CD4-positive, alpha-beta T cell (primary cell): ENCODE results near the gene SLC35G6. TPM values are rescaled to one million over a fixed set of nuclear protein-coding genes. Genes with fewer than 3 reads are reported as not detected.

Experiments used
- ATAC-seq: fragments of 200-7000 bp; cut with Tn5 transposase; one replicate; pipeline ENCODE4 v1.10.0; 2022; ENCODE audit warnings: mild to moderate bottlenecking; ENCODE audit not compliant: poor library complexity
- CTCF ChIA-PET: fragments of 350-600 bp; sonication (Branson Sonifier 250); formaldehyde crosslinking; loops from one replicate; lab custom pipeline; 2021; ENCODE audit warnings: antibody characterized with exemption, inconsistent platforms; lab: Charles Lee
- POLR2A ChIA-PET: fragments of 350-600 bp; sonication (Branson Sonifier 250); formaldehyde crosslinking; loops from one replicate; lab custom pipeline; 2021; ENCODE audit warnings: antibody characterized with exemption, inconsistent platforms; lab: Charles Lee
- DNase-seq, 14 experiments: peaks; one replicate each; pipeline ENCODE4 v3.0.0-alpha.2; 2013 to 2020; ENCODE audit warnings: mixed read lengths in 2 of 14
- H3K27ac ChIP-seq, 2 donors: one replicate each; pipeline versions ENCODE4 v1.5.1 to v1.7.0; 2013; ENCODE audit warnings: low read length in 2 of 2, low read depth in 1 of 2, mild to moderate bottlenecking in 1 of 2
- H3K27me3 ChIP-seq, 2 experiments: 1 replicate in 1 of 2; 2 replicates in 1 of 2; pipeline versions ENCODE4 v1.6.1 to v1.7.0; 2013; ENCODE audit warnings: low read length in 2 of 2, control low read depth in 1 of 2, mild to moderate bottlenecking in 1 of 2, moderate library complexity in 1 of 2; ENCODE audit not compliant: insufficient read depth in 2 of 2, control insufficient read depth in 1 of 2
- H3K36me3 ChIP-seq: one replicate; pipeline ENCODE4 v1.6.1; 2013; ENCODE audit warnings: low read length, control low read depth; ENCODE audit not compliant: insufficient read depth
- H3K4me1 ChIP-seq: one replicate; pipeline ENCODE4 v1.6.1; 2013; ENCODE audit warnings: low read length, control low read depth; ENCODE audit not compliant: insufficient read depth
- H3K4me3 ChIP-seq: one replicate; pipeline ENCODE4 v1.5.1; 2013; ENCODE audit warnings: mild to moderate bottlenecking, low read length, moderate library complexity
- H3K9me3 ChIP-seq, 2 experiments: 1 replicate in 1 of 2; 2 replicates in 1 of 2; pipeline versions ENCODE4 v1.6.1 to v1.7.0; 2013; ENCODE audit warnings: low read length in 2 of 2, mild to moderate bottlenecking in 2 of 2, control low read depth in 1 of 2, moderate library complexity in 1 of 2; ENCODE audit not compliant: control insufficient read depth in 1 of 2, insufficient read depth in 1 of 2
- H3K27ac Mint-ChIP-seq: one replicate; pipeline ENCODE4 v1.8.0; 2020; ENCODE audit warnings: mixed read lengths
- H3K27me3 Mint-ChIP-seq: one replicate; pipeline ENCODE4 v1.8.0; 2021; ENCODE audit warnings: mixed read lengths
- H3K36me3 Mint-ChIP-seq: one replicate; pipeline ENCODE4 v1.8.0; 2021; ENCODE audit warnings: low read depth, mixed read lengths
- H3K4me1 Mint-ChIP-seq: one replicate; pipeline ENCODE4 v1.8.0; 2021; ENCODE audit warnings: low read depth, mixed read lengths
- H3K4me3 Mint-ChIP-seq: one replicate; pipeline ENCODE4 v1.8.0; 2020; ENCODE audit warnings: mild to moderate bottlenecking, mixed read lengths
- H3K9me3 Mint-ChIP-seq: one replicate; pipeline ENCODE4 v1.8.0; 2020; ENCODE audit warnings: mixed read lengths
- intact Hi-C, 2 experiments: fragments of 100-400 bp; cut with DNase I in 1 of 2; cut with micrococcal nuclease in 1 of 2; formaldehyde crosslinking; loops; one replicate each; pipeline versions ENCODE4 v1.15.1 to v1.9.0; 2023 to 2025; cut with DNase I, micrococcal nuclease
- total RNA-seq, 174 experiments: library from RNA in 2 of 174; stranded (reverse) in 2 of 174; gene quantifications; one replicate each; pipeline ENCODE4 v1.2.3 and lab custom pipeline; 2021 to 2026
- TF ChIP-seq, protein P1 (sequence below): fragments of 200-600 bp; IDR thresholded peaks from one replicate; pipeline ENCODE4 v1.8.0; 2022; ENCODE audit warnings: antibody characterized with exemption, mild to moderate bottlenecking

Gene SLC35G6
- total RNA-seq, 2 experiments from 2014 or later: 0.17 TPM; not detected in 1

DNA sequence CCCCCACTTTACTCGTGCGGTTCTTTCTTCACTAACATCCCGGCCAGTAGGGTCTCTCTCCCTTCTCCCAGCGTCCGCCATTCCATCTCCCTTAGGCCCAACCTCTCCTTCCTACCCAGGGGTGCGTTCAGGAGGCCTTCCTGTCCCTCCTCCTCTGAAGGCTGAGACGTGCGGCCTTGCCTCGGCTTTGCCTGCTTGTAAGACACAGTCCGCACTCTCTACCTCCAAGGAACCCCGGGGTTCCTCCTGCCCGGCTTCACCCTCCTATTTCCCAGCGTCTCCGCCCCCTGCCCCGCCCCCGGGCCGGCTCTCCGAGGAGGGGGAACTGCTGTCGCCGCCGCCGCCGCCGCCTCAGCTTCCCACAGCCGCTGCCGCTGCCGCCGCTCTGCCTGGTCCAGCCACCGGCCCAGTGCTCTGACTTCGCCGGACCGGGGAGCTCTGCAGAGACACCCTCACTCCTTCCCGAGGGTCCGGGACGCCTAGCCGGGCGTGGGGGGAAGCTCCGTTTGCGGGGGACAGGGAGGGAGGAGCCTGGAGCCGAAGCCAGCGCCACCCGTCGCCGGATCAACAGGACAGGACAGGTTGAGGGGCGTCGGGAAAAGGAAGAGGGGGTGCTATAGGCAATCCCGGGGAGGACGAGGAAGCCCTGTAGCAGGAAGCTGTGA, 43.2 kb upstream of the SLC35G6 start:
- peak overlapping the region; percentile 85 for H3K4me3 Mint-ChIP-seq
- peaks cover 48% of the 10 kb centered on the region for H3K4me1 Mint-ChIP-seq
- ChIA-PET POLR2A (interaction anchor here (0.6 to 9.0 kb wide), 7 partner anchors 17 to 249 kb away, joined by 3 to 156 read pairs (median 4); partner anchors contain the start of genes GABARAP, POLR2A, SLC35G6 and TP53), CTCF (interaction anchor here (1.7 to 4.8 kb wide), 8 partner anchors 17 to 123 kb away, joined by 3 to 61 read pairs (median 36); partner anchors contain the start of genes POLR2A, SENP3, TMEM95 and ZBTB4)
- H3K4me3 ChIP-seq: peak overlapping the region; percentile 39
- TF ChIP-seq, protein P1, sequence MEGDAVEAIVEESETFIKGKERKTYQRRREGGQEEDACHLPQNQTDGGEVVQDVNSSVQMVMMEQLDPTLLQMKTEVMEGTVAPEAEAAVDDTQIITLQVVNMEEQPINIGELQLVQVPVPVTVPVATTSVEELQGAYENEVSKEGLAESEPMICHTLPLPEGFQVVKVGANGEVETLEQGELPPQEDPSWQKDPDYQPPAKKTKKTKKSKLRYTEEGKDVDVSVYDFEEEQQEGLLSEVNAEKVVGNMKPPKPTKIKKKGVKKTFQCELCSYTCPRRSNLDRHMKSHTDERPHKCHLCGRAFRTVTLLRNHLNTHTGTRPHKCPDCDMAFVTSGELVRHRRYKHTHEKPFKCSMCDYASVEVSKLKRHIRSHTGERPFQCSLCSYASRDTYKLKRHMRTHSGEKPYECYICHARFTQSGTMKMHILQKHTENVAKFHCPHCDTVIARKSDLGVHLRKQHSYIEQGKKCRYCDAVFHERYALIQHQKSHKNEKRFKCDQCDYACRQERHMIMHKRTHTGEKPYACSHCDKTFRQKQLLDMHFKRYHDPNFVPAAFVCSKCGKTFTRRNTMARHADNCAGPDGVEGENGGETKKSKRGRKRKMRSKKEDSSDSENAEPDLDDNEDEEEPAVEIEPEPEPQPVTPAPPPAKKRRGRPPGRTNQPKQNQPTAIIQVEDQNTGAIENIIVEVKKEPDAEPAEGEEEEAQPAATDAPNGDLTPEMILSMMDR: no peak
- intact Hi-C loops: loop anchor here (1.0 to 10.0 kb wide), 11 partner anchors 41 to 391 kb away; partner anchors contain the start of genes CTDNEP1 (in 1 of the 2), EIF5A (in 1 of the 2), ELP5 (in 1 of the 2) and KCTD11 (in 1 of the 2)
- no peak overlapping the region for H3K27ac ChIP-seq
- DNase-seq (peak in 13 of 14 experiments; percentile 23 to 83 (median 59)), ATAC-seq (no peak)
- peak overlapping the region; percentile 43 for H3K27ac Mint-ChIP-seq
- peaks cover 44% of the 10 kb centered on the region for H3K27me3 Mint-ChIP-seq
- H3K27me3 ChIP-seq: peaks cover 38 to 47% of the 10 kb centered on the region in 2 experiments
- peaks cover 4% of the 10 kb centered on the region for H3K36me3 Mint-ChIP-seq
- H3K4me1 ChIP-seq: peaks cover 60% of the 10 kb centered on the region
- no peaks in the 10 kb centered on the region for H3K36me3 ChIP-seq
- peaks cover 0 to 12% of the 10 kb centered on the region in 2 experiments for H3K9me3 ChIP-seq
- H3K9me3 Mint-ChIP-seq: no peaks in the 10 kb centered on the region

DNA sequence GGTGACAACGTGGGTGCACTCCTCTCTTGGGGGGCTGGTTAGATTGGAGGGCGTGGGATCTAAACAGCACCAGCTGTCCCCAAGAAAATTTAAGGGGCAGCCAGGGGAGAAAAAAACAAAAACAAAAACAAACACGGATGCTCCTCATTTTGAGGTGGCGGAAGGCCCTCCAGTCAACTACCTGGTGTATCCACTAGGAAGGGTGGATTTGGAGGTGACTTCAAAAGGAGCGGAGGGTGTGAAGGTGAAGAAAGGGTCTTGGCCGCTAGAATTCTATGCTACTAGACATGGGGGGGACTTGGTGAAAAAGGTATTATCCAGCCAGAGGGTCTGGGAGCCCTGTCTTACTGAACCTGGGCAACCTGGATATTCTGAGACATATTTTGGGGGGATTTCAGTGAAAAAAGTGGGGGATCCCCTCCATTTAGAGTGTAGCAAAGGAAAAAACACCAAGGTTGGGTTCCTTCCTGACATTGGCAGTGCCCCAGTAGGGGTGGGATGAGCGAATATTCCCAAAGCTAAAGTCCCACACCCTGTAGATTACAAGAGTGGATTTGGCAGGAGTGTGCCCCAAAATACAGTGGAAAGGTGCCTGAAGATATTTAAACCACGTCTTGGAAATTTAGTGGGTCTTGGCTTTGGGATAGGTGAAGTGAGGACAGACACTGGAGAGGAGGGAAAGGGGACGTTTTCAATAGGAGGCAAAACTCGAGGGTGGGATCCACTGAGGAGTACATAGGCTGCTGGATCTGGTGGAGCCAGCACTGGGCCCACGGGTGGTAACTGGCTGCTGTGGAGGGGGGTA, 42.4 kb upstream of the SLC35G6 start:
- no peak for ATAC-seq
- TF ChIP-seq, protein P1: no peak
- Mint-ChIP-seq H3K4me3 (peak overlapping the region; percentile 85), H3K4me1 (peaks cover 48% of the 10 kb centered on the region), H3K36me3 (peaks cover 4% of the 10 kb centered on the region), H3K27ac (peak overlapping the region; percentile 43), H3K27me3 (peaks cover 52% of the 10 kb centered on the region), H3K9me3 (no peaks in the 10 kb centered on the region)
- intact Hi-C loops: loop anchor here (1.0 to 10.0 kb wide), 7 partner anchors 15 to 392 kb away; partner anchors contain the start of genes CTDNEP1 (in 1 of the 2), EIF5A (in 1 of the 2), ELP5 (in 1 of the 2) and KCTD11 (in 1 of the 2)
- Histone ChIP-seq H3K9me3 (peaks cover 0 to 12% of the 10 kb centered on the region in 2 experiments), H3K4me3 (peak overlapping the region; percentile 39), H3K4me1 (peaks cover 60% of the 10 kb centered on the region), H3K27me3 (peaks cover 46 to 55% of the 10 kb centered on the region in 2 experiments), H3K27ac (no peak overlapping the region), H3K36me3 (no peaks in the 10 kb centered on the region)
- POLR2A ChIA-PET: interaction anchor here (0.6 to 9.0 kb wide), 6 partner anchors 16 to 248 kb away, joined by 3 to 156 read pairs (median 4); partner anchors contain the start of genes GABARAP, POLR2A, SLC35G6 and TP53
- DNase-seq: no peak
- CTCF ChIA-PET: interaction anchor here (1.9 to 4.8 kb wide), 4 partner anchors 40 to 122 kb away, joined by 5 to 61 read pairs (median 36); partner anchors contain the start of genes POLR2A, SENP3 and ZBTB4
